Effector CD8-positive, alpha-beta T cell (primary cell): ENCODE data around the gene COG5.
A peak's percentile ranks its signal among the peaks of the same experiment; 100 is the strongest.
"Not testable (repeated sequence)": the region's sequence is repeated elsewhere in the genome, so short reads cannot be mapped to it uniquely, and the experiment has no call there.

ENCODE experiments used
- DNase-seq: peaks from one replicate; lab custom pipeline; 2025; lab: John Stamatoyannopoulos, UW

Gene COG5

GRCh38 chr7:107579885-107580715 is 16.4 kb upstream of the COG5 start, which contains the start of gene BCAP29:
Gene BCAP29 (plus strand): TSS chr7:107580246. CDS start chr7:107580773, 527 bp downstream.
- DNase-seq: peak; percentile 42

- DNase-seq: no peak
These were observed 15.8 kb upstream of the COG5 start for GRCh38 chr7:107579554-107579884.

GRCh38 chr7:107573537-107573936 is 9.8 kb upstream of the COG5 start:
- no peak for DNase-seq

GRCh38 chr7:107570298-107570697 is 6.6 kb upstream of the COG5 start:
- DNase-seq: no peak

- DNase-seq: no peak
These were observed 1.0 kb upstream of the COG5 start for GRCh38 chr7:107564553-107565298.

GRCh38 chr7:107563081-107563774 is 492 bp downstream of the COG5 start:
- peak; percentile 51 for DNase-seq

GRCh38 chr7:107560898-107561516 is 2.7 kb downstream of the COG5 start:
- DNase-seq: peak; percentile 19

- DNase-seq: no peak
These were observed 3.9 kb downstream of the COG5 start for GRCh38 chr7:107559864-107560263.

GRCh38 chr7:107555893-107556292 is 7.8 kb downstream of the COG5 start:
- DNase-seq: no peak

GRCh38 chr7:107551936-107552335 is 11.8 kb downstream of the COG5 start:
- DNase-seq: no peak

GRCh38 chr7:107544848-107545591 is 18.7 kb downstream of the COG5 start:
- no peak for DNase-seq

GRCh38 chr7:107543338-107543993 is 20.3 kb downstream of the COG5 start:
- DNase-seq: no peak

- DNase-seq: no peak
These were observed 25.7 kb downstream of the COG5 start for GRCh38 chr7:107538001-107538400.

GRCh38 chr7:107537228-107537627 is 26.5 kb downstream of the COG5 start:
- not testable (repeated sequence) for DNase-seq

GRCh38 chr7:107534139-107534538 is 29.6 kb downstream of the COG5 start:
- DNase-seq: no peak

- no peak for DNase-seq
These were observed 33.0 kb downstream of the COG5 start for GRCh38 chr7:107530751-107531150.

- no peak for DNase-seq
These were observed 35.3 kb downstream of the COG5 start for GRCh38 chr7:107528461-107528860.

- no peak for DNase-seq
These were observed 36.5 kb downstream of the COG5 start for GRCh38 chr7:107527196-107527595.

- DNase-seq: no peak
These were observed 37.0 kb downstream of the COG5 start for GRCh38 chr7:107526672-107527071.

GRCh38 chr7:107506674-107507339 is 56.9 kb downstream of the COG5 start:
- DNase-seq: no peak
